Peyer's patch (tissue), 4 donors: ENCODE measurements around the gene BAIAP2L2.

Experiments
- POLR2A ChIP-seq, 2 donors: fragments of 450-650 bp; IDR thresholded peaks; one replicate each; pipeline ENCODE4 v1.5.1; 2017; ENCODE audit warnings: antibody characterized with exemption in 2 of 2, mild to moderate bottlenecking in 2 of 2, moderate library complexity in 2 of 2
- TF ChIP-seq, protein P1 (sequence below), 6 experiments: fragments of 450-650 bp in 4 of 6; fragments of 200-600 bp in 2 of 6; sonication (generic) in 1 of 6; IDR thresholded peaks; one replicate each; pipeline ENCODE4 v1.5.1; 2017 to 2019; ENCODE audit warnings: antibody characterized with exemption in 6 of 6, mild to moderate bottlenecking in 3 of 6, moderate library complexity in 1 of 6

- TF ChIP-seq, protein P1, sequence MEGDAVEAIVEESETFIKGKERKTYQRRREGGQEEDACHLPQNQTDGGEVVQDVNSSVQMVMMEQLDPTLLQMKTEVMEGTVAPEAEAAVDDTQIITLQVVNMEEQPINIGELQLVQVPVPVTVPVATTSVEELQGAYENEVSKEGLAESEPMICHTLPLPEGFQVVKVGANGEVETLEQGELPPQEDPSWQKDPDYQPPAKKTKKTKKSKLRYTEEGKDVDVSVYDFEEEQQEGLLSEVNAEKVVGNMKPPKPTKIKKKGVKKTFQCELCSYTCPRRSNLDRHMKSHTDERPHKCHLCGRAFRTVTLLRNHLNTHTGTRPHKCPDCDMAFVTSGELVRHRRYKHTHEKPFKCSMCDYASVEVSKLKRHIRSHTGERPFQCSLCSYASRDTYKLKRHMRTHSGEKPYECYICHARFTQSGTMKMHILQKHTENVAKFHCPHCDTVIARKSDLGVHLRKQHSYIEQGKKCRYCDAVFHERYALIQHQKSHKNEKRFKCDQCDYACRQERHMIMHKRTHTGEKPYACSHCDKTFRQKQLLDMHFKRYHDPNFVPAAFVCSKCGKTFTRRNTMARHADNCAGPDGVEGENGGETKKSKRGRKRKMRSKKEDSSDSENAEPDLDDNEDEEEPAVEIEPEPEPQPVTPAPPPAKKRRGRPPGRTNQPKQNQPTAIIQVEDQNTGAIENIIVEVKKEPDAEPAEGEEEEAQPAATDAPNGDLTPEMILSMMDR (IDR thresholded peaks at IDR 0.05) = no peak
- TF ChIP-seq POLR2A (IDR thresholded peaks at IDR 0.05) = no peak
Observed at GRCh38 chr22:38115423-38116205, 5.1 kb upstream of the BAIAP2L2 start.
